Neuron (in vitro differentiated cells): ENCODE measurements around the gene UPK1B.

Source experiments
- H2AFZ ChIP-seq: one replicate; pipeline ENCODE4 v1.6.1; 2013; ENCODE audit warnings: low read depth, mild to moderate bottlenecking, inconsistent platforms, low read length, moderate library complexity
- H3K27me3 ChIP-seq: one replicate; pipeline ENCODE4 v1.6.1; 2013; ENCODE audit warnings: low read length; ENCODE audit not compliant: insufficient read depth
- H3K36me3 ChIP-seq: one replicate; pipeline ENCODE4 v1.6.1; 2013; ENCODE audit warnings: low read length; ENCODE audit not compliant: insufficient read depth
- H3K4me1 ChIP-seq: one replicate; pipeline ENCODE4 v1.6.1; 2013; ENCODE audit warnings: low read length; ENCODE audit not compliant: insufficient read depth
- H3K4me3 ChIP-seq: 2 replicates; pipeline ENCODE4 v1.5.1; 2013; ENCODE audit warnings: mild to moderate bottlenecking, low read length, moderate library complexity
- H3K9me3 ChIP-seq: one replicate; pipeline ENCODE4 v1.6.1; 2013; ENCODE audit warnings: low read length

The UPK1B gene

DNA sequence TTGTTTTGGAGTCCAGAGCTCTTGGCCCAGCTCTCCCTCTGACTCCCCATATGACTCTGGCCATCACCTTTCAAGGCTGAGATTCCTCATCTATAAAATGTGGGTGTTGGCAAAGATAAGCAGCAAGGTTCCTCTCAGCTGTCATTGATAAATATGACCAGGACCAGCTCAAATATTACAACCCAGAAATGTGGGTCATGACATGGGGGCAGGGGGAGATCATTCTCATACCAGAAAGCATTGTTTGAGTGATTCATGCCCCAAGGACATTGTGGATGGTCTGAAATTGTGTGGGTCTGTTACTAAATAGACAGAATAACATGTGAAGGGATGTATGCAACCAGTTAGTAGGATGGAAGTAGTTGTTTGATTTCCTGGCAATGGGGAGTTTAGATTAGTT lies 13.9 kb downstream of the UPK1B start:
- H3K27me3 ChIP-seq = no peaks in the 10 kb centered on the region
- H3K4me1 ChIP-seq = peaks cover 2% of the 10 kb centered on the region
- H3K36me3 ChIP-seq = no peaks in the 10 kb centered on the region
- H2AFZ ChIP-seq = no peak overlapping the region
- H3K9me3 ChIP-seq = no peaks in the 10 kb centered on the region
- H3K4me3 ChIP-seq = no peak overlapping the region

DNA sequence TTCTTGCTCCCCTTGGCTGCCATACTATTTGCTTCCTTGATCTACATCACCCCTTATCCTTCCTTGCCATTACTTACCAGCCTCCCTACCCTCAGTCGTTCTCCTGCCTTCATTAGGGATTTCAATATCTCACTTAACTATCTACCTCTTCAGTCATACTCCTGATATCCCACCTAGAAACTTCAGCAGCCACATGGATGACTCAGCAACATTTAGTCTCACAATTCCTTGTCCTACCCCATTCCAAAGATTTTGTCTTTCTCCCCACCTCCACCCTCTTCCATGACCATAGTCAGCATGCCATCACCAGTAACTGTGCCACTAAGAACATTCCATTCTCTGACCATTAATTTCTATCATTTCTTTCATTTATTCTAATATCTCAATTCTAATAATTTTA lies 18.4 kb downstream of the UPK1B start:
- Histone ChIP-seq H3K4me1 (no peaks in the 10 kb centered on the region), H3K36me3 (no peaks in the 10 kb centered on the region), H3K4me3 (no peak overlapping the region), H2AFZ (no peak overlapping the region), H3K9me3 (no peaks in the 10 kb centered on the region), H3K27me3 (no peaks in the 10 kb centered on the region)

DNA sequence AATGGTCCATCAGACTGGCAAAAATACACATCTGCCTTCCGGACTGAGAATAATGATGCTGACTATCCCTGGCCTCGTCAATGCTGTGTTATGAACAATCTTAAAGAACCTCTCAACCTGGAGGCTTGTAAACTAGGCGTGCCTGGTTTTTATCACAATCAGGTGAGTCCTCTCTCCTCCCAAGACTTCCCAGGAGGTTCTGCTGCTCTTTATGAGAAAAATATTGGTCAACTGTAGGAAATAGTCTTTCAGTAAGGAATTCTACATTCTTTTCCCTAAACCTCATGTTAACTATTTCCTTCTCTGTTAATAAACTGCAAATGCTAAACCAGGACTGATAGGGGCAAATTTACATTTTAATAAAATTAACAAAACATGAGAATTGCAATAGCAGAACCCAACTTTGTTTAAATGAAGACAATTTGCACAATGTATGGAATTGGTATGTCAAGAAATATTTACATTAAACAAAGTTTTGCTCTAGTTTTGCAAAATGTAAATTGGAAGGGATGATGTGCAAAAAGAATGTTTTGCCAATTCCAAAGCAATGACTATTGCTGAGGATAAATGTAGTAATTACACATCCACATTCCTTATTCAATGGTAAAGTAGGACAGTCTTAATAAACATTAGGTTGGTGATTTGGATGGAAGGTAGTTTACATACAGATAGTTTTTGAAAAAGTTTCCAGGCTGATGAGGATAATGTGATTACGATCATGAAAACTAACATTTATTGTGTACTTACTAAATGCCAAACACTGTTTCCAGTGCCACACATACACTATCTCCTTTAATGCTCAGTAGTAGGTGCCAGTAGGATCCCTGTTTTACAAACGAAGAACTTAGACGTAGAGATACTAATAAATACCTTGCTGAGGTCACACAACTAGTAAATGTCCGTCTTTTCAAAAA lies 21.1 kb downstream of the UPK1B start:
- Histone ChIP-seq H3K36me3 (no peaks in the 10 kb centered on the region), H3K27me3 (no peaks in the 10 kb centered on the region), H2AFZ (no peak overlapping the region), H3K4me1 (no peaks in the 10 kb centered on the region), H3K9me3 (no peaks in the 10 kb centered on the region), H3K4me3 (no peak overlapping the region)

DNA sequence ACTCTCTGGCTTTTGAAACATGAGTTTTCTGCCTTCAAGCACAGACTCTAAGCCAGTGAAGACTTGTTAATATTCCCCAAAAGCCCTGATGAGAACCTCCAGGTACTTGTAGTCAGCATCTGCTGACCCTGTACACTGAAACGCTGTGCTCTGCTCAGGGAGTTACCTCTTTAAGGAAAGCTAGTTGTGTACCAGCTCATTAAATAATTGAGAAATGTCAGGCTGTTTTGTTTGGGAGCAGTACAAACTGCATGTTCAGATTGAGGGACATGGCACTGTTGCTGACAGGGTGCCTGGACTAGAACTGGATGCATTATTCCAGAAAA lies 21.7 kb downstream of the UPK1B start:
- Histone ChIP-seq H3K4me1 (no peaks in the 10 kb centered on the region), H3K36me3 (no peaks in the 10 kb centered on the region), H3K27me3 (no peaks in the 10 kb centered on the region), H3K4me3 (no peak overlapping the region), H3K9me3 (no peaks in the 10 kb centered on the region), H2AFZ (no peak overlapping the region)

DNA sequence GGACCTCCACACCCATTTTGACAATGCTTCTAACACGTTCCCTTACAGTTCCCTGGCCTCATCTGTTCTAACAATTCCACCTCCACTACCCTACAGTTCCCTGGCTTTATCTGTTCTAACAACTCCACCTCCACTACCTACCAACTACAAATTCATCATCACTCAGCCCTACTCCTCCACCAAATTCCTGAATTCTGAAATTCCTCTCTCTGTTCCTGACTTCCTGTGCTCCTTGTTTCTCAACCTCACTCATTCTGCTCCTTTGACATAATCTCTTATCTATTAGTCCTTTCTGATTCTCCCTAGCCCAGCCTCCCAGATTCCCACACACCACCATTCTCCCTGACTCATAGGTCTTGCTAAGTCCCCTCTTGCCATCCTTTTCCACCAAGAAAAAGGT lies 22.5 kb downstream of the UPK1B start:
- Histone ChIP-seq H3K4me1 (no peaks in the 10 kb centered on the region), H3K36me3 (no peaks in the 10 kb centered on the region), H2AFZ (no peak overlapping the region), H3K27me3 (no peaks in the 10 kb centered on the region), H3K4me3 (no peak overlapping the region), H3K9me3 (no peaks in the 10 kb centered on the region)

DNA sequence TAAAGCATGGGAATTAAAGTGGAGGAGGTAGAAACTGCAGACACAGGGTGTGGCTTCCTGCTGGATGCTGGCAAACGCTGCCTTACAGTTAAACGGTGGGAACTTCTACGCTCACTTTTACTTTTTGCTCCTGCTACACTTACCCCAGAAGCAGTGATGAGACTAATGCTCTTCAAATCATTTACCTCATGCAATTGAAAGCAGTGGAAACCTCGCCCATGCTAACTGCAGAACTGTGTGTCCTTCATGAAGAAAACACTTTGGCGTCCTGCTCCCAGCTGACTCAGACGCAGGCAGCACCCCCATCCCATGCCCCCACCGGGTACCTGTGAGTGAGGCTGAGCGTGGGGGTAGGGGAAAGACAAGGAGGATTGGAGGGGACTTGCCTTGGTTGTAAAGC lies 31.8 kb downstream of the UPK1B start:
- Histone ChIP-seq H2AFZ (no peak overlapping the region), H3K4me1 (no peaks in the 10 kb centered on the region), H3K27me3 (no peaks in the 10 kb centered on the region), H3K36me3 (no peaks in the 10 kb centered on the region), H3K9me3 (peaks cover 3% of the 10 kb centered on the region), H3K4me3 (no peak overlapping the region)

GRCh38 chr3:119205685-119206084 lies 32.3 kb downstream of the UPK1B start:
- Histone ChIP-seq H2AFZ (no peak overlapping the region), H3K9me3 (peaks cover 3% of the 10 kb centered on the region), H3K36me3 (no peaks in the 10 kb centered on the region), H3K27me3 (no peaks in the 10 kb centered on the region), H3K4me1 (no peaks in the 10 kb centered on the region), H3K4me3 (no peak overlapping the region)

- H3K4me1 ChIP-seq = no peaks in the 10 kb centered on the region
- H3K9me3 ChIP-seq = peaks cover 3% of the 10 kb centered on the region
- H3K4me3 ChIP-seq = no peak overlapping the region
- H3K27me3 ChIP-seq = no peaks in the 10 kb centered on the region
- H3K36me3 ChIP-seq = peaks cover 5% of the 10 kb centered on the region
- no peak overlapping the region for H2AFZ ChIP-seq
Measured at GRCh38 chr3:119206611-119207511, 33.5 kb downstream of the UPK1B start.

DNA sequence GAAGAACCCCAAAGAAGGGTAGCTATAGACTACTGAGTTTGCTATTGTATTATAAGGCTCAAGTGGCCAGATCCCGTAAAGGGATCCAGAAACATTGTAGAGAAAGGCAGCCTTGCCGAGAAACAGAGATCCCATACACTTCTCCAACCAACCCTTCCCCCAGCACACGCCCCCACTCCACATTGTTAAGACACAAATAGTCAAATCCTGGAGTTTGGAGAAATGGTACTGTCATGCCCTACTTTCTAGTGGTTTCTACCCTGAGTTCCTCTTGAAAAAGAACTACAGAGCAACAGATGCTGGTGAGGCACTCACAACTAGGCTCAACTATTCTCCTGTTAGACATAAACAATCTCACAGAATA lies 34.1 kb downstream of the UPK1B start:
- no peak overlapping the region for H2AFZ ChIP-seq
- peaks cover 8% of the 10 kb centered on the region for H3K36me3 ChIP-seq
- no peaks in the 10 kb centered on the region for H3K27me3 ChIP-seq
- H3K4me1 ChIP-seq = no peaks in the 10 kb centered on the region
- H3K9me3 ChIP-seq = peaks cover 3% of the 10 kb centered on the region
- no peak overlapping the region for H3K4me3 ChIP-seq

DNA sequence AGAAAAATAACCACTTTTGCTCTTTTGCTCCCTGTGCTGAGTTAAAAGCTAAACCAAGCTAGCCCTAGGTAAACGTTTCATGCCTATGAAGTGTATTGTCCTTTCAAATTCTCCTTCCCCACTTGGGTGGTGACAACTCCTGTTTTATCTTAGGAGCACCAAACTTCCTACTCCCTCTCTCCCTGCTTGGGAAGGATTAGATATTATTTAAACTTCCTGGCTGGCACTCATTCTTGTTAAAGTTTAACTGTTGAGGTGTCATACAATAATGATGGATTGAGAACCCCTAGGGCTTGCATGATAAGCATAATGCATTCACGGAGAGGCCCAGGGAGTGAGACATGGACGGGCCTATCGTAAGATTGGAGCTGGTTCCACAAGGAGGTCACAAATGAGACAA lies 37.8 kb downstream of the UPK1B start:
- H3K4me3 ChIP-seq = no peak overlapping the region
- no peaks in the 10 kb centered on the region for H3K4me1 ChIP-seq
- peaks cover 32% of the 10 kb centered on the region for H3K36me3 ChIP-seq

GRCh38 chr3:119211803-119212202 lies 38.4 kb downstream of the UPK1B start:
- no peaks in the 10 kb centered on the region for H3K27me3 ChIP-seq
- H3K4me1 ChIP-seq = no peaks in the 10 kb centered on the region
- peaks cover 35% of the 10 kb centered on the region for H3K36me3 ChIP-seq

More for the DNA sequence above, 37.8 kb downstream of the UPK1B start:
- H2AFZ ChIP-seq = no peak overlapping the region
- H3K27me3 ChIP-seq = no peaks in the 10 kb centered on the region
- H3K9me3 ChIP-seq = no peaks in the 10 kb centered on the region

DNA sequence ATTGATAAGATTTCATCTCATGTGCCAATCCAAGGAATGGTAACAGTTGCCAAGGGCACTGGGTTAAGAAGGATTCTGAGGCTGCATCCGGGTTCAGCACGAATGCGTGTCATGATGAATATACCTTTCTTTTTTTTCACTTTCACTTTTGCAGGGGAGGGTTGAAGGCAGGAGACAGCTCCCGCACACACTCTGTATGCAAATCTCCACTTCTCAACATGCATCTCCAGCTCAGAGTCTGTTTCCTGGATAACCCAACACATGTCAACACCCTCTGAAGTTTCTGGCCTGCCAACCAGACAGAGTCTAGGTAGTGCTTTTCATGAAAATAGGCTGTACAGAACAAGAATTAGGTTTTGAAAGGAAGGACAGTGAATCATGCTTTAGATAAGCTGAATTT lies 45.7 kb downstream of the UPK1B start:
- Histone ChIP-seq H3K4me3 (no peak overlapping the region), H3K36me3 (peaks cover 60% of the 10 kb centered on the region), H3K9me3 (no peaks in the 10 kb centered on the region), H3K4me1 (no peaks in the 10 kb centered on the region), H3K27me3 (no peaks in the 10 kb centered on the region), H2AFZ (no peak overlapping the region)

More at GRCh38 chr3:119211803-119212202, 38.4 kb downstream of the UPK1B start:
- no peaks in the 10 kb centered on the region for H3K9me3 ChIP-seq
- H3K4me3 ChIP-seq = no peak overlapping the region
- no peak overlapping the region for H2AFZ ChIP-seq

DNA sequence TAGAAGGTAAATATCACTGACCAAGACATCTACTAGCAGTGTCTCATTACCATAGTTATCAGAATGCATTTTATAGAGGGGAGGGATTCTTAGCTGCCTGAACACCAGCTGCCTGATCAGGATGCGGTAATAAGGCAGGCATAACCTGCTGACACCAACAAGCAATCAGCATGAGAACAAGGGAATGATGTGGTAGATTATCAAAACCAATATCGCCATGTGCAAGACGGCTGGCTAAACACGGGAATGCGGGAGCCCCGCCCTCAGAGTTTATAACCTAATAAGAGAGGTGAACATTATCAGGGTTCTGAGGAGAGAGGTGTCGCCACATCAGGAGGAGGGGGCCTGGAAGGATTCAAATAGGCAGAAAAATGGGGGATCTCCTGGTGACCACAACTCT lies 46.8 kb downstream of the UPK1B start:
- H3K27me3 ChIP-seq = no peaks in the 10 kb centered on the region
- no peak overlapping the region for H3K4me3 ChIP-seq
- peaks cover 56% of the 10 kb centered on the region for H3K36me3 ChIP-seq
- no peaks in the 10 kb centered on the region for H3K9me3 ChIP-seq
- no peaks in the 10 kb centered on the region for H3K4me1 ChIP-seq
- H2AFZ ChIP-seq = no peak overlapping the region
